A549 treated with GW870086 at 1 μM for 4 hours (cell line): ENCODE results near the gene FBXO36. TPM values are rescaled to one million over a fixed set of nuclear protein-coding genes. Genes with fewer than 3 reads are reported as not detected.

Experiments used
- total RNA-seq: library from RNA; stranded (reverse); fragments of 200-300 nt; extraction: Qiagen RNA extraction; gene quantifications from 5 replicates; pipeline ENCODE4 v1.2.3, GENCODE V29; 2022; ENCODE audit warnings: low read depth

The FBXO36 gene
- total RNA-seq = 1.2 to 1.7 TPM (median 1.4 TPM) in 5 replicates

GRCh38 chr2:229922449-229923386, at the start of gene FBXO36:
FBXO36 (plus strand) TSS chr2:229922503; CDS start chr2:229922514, 11 bp downstream.

GRCh38 chr2:229921892-229922448, 333 bp upstream of the FBXO36 start, which contains the start of gene TRIP12:
TRIP12 (minus strand) TSS chr2:229922009; CDS start chr2:229880079, 41,930 bp downstream.

Other genes starting within 250 kb of the FBXO36 start
- gene DNER, start 207.9 kb upstream of the FBXO36 start, total RNA-seq = 7.5 to 11.5 TPM (median 9.1 TPM) in 5 replicates
- 69.1 to 122 TPM (median 95.6 TPM) in 5 replicates for gene TRIP12, start 494 bp upstream of the FBXO36 start, total RNA-seq
- 0.43 to 1.6 TPM (median 0.80 TPM) in 5 replicates for gene SLC16A14, start 146.4 kb downstream of the FBXO36 start, total RNA-seq